ENCODE measurements around the gene PLA2G2E. TPM values are rescaled to one million over a fixed set of nuclear protein-coding genes. Genes with fewer than 3 reads are reported as not detected.
"Not testable (repeated sequence)": the region's sequence is repeated elsewhere in the genome, so short reads cannot be mapped to it uniquely, and the experiment has no call there.

The PLA2G2E gene
- total RNA-seq, 1 donor from 2014 or later: not detected

DNA sequence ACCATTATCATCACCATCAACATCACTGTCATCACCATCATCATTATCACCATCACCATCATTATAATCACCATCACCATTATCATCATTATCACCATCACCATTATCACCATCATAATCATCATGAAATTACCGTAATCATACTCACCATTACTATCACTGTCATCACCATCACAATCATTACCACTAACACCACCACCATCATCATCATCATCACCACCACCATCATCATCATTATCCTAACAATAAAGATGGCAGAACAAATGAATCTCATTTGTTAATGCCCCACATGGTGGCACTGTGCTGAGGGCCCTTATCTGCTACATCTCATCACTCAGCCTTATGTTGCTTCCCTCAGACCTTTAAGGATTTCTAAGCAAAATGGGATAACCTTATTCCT, 9.4 kb upstream of the PLA2G2E start:
- DNase-seq (ENCODE audit: low read depth, low spot score): no peak

GRCh38 chr1:19927130-19927421, 3.7 kb upstream of the PLA2G2E start:
- DNase-seq (ENCODE audit: low read depth, low spot score): not testable (repeated sequence)

- DNase-seq (ENCODE audit: low read depth, low spot score): peak; percentile 30
These were observed 3.1 kb upstream of the PLA2G2E start for GRCh38 chr1:19926296-19927129.

- DNase-seq (ENCODE audit: low read depth, low spot score): no peak
These were observed 2.1 kb upstream of the PLA2G2E start for GRCh38 chr1:19925342-19926070.

DNA sequence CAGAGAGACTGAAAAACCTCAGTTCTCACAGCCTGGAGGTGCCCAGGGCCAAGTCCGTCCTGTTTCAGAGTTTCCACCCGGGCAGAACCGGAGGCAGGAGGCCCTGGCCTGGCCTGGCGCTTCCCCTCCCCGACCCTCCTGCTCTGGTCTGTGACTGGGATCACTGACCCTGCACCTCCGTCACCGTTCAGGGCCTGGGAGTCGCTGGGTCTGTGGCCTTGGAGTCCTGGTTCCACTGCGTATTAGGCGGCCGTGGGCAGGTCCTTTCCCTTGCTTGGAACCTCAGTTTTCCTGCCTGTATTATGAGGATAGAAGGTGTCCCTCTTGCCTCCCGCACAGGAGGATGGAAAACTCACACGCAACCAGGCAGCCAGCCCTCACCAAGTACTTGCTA, 533 bp upstream of the PLA2G2E start:
- no peak for DNase-seq (ENCODE audit: low read depth, low spot score)

- DNase-seq (ENCODE audit: low read depth, low spot score): no peak
These were observed 1.3 kb downstream of the PLA2G2E start for GRCh38 chr1:19922015-19922688.

GRCh38 chr1:19921310-19921709, 2.1 kb downstream of the PLA2G2E start:
- DNase-seq (ENCODE audit: low read depth, low spot score): no peak

DNA sequence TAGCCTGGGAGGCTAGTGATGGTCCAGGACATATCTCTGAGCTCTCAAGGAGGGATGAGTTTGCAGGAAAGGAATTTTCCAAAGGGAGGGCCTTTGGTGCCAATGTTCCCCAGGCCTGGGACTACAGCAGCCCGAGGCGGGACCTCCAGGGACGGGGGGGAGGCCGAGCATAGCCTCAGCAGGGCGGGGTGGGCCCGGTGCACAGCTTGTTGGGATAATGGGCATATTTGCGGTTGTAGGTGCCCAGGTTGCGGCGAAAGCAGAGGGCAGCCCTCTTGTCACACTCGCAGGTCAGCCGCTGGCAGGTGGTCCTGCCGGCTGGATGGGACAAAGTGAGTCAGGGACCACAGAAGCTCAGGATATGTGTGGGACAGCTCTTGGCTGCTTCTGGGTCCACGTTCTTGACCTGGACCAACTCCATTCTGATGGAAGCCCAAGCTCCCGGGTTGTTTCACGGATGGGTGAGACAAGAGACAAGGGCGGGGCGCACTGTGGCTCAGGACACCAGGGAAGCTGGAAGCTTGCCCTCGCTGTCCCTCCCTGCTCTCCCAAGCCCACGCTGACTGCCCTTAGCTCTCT, 3.2 kb downstream of the PLA2G2E start:
- no peak for DNase-seq (ENCODE audit: low read depth, low spot score)

DNA sequence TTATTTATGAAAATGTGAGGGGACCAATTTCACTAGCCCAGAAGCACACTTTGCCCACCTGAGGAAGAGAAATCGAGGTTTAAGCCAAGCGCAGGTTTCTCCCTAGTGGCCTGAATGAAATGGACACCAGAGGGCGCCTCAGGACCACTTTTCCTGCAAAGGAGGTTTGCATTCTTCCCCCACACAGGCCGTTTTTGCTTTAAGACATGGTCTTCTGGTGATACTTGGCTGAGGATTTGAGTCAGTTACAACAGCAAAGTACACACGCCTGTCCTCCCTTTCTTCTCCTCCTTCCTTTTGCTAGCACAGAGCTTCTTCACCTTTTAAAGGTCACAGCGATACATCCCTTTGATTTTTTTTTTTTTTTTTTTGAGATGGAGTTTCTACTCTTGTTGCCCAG, 5.4 kb downstream of the PLA2G2E start:
- DNase-seq (ENCODE audit: low read depth, low spot score): peak; percentile 30

DNA sequence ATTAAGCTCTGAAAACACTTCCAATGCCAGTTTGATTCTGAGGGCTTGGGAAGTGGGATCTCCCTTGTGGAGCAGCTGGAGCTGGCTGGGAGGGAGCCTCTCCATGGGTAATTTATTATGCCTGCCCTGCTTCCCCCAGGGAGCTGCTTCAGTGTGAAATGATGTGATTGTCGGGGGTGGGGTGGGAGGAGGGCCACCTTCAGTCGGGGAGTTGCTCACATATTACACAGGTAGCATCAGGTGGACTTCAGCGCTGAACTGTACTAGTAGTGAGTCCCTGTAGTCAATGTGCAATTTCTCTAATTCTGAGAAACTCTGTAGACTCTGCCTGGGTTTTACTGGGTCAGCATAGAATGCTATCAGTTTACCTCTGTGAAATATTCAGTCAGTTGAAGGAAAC, 12.8 kb downstream of the PLA2G2E start:
- no peak for DNase-seq (ENCODE audit: low read depth, low spot score)

DNA sequence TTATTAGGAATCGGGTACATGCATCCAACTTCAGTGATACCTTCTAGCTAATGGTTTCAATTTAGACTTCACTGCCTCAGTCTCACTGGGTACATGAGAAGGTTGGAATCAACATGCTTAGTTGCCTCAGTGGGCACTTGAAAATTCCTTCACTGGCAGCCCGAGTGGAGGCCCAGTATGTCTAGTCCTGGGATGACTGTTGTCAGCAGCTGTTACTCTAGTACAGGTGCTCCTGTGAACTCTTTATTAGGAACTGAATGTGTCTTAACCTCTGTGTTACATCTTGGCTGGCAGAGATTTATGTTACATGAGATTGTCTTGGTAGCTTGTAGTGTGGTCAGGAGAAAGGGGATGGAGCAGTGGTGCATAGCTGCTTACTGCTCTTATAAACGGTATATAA, 13.4 kb downstream of the PLA2G2E start:
- no peak for DNase-seq (ENCODE audit: low read depth, low spot score)

GRCh38 chr1:19909392-19909791, 14.0 kb downstream of the PLA2G2E start:
- no peak for DNase-seq (ENCODE audit: low read depth, low spot score)

- DNase-seq (ENCODE audit: low read depth, low spot score): no peak
These were observed 16.0 kb downstream of the PLA2G2E start for GRCh38 chr1:19907456-19907855.

GRCh38 chr1:19903621-19904020, 19.8 kb downstream of the PLA2G2E start:
- no peak for DNase-seq (ENCODE audit: low read depth, low spot score)

DNA sequence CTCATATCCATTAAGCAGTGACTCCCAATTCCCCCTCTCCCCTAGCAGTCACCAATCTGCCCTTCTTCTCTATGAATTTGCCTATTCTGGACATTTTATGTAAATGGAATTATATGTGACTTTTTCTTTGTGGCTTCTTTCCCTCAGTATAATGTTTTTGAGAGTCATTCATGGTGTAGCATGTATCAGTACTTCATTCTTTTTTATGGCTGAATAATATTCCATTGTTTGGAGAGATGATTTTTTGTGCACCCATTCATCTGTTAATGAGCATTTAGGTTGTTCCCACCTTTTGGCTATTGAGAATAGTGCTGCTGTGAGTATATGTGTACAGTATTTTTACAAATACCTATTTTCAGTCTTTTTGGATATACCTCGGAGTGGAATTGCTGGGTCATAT, 21.8 kb downstream of the PLA2G2E start:
- DNase-seq (ENCODE audit: low read depth, low spot score): no peak

GRCh38 chr1:19894218-19894617, 29.2 kb downstream of the PLA2G2E start:
- DNase-seq (ENCODE audit: low read depth, low spot score): no peak

- no peak for DNase-seq (ENCODE audit: low read depth, low spot score)
These were observed 29.7 kb downstream of the PLA2G2E start for GRCh38 chr1:19893687-19894086.

DNA sequence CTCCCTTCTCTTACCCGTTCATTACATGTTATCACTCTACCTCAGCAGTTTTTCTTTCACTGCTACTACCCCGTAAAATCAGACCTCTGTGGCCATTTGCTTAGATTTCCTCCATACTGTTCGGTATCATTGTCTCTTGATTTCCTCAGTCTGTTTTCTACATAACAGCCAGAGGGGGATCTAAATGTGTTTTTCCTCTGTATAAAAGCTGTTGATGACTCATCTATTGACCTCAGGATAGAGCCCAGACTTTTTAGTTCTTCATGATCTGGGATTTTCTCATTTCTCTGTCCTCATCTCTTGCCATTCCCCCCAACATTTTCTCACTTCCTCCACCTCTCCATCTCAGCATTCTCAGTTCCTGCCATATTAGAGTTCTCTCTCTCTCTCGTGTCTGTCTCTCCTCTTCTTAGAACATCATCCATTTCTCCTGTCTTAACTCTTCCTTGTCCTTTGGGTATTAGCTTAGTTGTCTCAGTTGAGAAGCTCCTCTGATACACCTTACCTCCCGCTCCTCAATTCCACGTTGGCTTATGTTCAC, 30.7 kb downstream of the PLA2G2E start:
- no peak for DNase-seq (ENCODE audit: low read depth, low spot score)

GRCh38 chr1:19892129-19892528, 31.3 kb downstream of the PLA2G2E start:
- no peak for DNase-seq (ENCODE audit: low read depth, low spot score)

DNA sequence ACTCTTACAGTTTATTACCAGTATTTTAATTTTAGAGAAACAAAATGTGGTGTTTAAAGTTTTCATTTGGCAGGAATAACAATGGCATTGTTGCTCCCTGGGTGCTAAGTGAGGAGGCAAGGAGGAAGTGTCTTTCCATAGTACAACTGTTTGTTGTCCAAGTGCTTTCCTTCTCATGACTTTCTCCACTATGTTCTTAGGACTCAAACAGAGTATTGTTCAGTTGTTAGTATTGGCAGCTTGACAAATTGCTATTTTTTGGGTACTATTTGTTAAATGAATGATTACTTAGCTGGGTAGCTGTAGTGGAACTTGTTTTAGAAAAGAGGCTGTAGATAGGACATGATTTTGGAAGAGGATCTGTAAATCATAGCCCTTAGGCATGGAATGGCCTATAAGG, 33.8 kb downstream of the PLA2G2E start:
- DNase-seq (ENCODE audit: low read depth, low spot score): no peak

DNA sequence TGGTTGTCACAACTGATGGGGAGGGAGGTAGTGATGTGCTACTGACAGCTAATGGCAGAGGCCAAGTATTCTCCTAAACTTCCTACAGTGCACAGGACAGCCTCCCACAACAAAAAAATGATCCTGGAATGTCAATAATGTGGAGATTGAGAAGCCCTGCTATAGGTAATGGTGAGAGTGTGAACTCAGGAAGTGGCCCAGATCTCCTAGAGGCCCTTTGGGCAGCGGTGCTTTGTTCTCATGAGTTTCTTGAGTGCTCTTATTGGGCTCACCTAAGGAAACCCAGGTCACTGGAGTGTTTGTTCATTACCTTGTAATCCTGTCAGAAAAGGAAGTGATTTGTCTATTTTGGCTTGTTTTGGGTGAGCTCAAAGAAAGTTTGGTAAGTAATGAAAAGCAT, 35.3 kb downstream of the PLA2G2E start:
- DNase-seq (ENCODE audit: low read depth, low spot score): no peak

DNA sequence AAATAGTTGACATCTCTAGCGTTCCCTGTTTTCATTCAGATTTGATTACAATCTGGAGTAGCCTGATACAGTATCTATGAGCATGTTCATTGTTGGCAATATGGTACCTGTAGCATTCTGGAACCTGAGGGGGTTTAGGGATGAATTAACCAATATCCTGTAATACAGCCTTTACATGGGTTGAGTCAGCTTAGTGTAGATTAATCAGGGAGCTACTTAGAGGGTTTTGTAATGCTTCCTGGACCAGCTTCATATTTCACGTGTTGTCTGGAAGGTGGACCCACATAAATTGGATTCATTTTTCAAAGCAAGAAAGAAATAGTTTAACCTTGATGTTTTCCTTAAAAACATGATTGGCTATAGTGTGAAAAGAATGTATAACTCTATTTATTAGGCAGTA, 37.6 kb downstream of the PLA2G2E start:
- DNase-seq (ENCODE audit: low read depth, low spot score): no peak
